Measurements from ENCODE around the gene MYH13. TPM values are rescaled to one million over a fixed set of nuclear protein-coding genes. Genes with fewer than 3 reads are reported as not detected.

The MYH13 gene
- total RNA-seq, 2 donors from 2014 or later: 0.11 TPM; not detected in 1

DNA sequence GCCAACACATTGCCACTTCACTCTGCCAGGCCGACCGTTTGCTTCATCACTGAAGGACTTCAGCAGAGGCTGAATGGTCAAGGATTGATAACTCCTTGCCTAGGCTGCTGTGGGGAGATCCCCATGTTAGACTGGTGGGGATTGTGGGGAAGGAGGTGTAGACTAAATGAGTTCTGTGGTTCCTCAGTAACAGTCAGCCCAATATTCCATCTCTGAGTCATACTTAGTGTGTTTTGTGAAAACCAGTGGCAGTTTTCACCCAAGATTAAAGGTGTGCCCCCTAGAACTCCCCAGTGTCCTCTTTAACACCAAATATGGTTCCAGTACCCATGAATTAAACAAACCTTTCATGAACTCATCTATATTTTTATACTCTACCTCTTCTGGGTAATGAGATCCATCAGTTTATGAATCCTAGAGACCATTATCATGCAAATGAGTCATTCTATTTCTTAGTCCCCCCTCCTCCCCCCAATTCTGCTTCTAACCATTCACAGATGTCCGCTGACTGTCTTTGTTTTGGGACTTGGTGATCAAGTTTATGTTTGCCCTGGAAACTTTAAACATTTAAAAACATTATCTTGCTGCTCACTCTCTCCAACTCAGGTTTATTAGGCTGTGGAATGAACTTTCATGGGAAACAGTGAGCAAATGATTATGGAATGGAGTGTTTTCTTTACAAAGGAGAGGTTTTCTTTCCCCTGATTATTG is 107.6 kb downstream of the MYH13 start:
- intact Hi-C loops (cut with DNase I): no loop called here
- TF ChIP-seq, protein P1, sequence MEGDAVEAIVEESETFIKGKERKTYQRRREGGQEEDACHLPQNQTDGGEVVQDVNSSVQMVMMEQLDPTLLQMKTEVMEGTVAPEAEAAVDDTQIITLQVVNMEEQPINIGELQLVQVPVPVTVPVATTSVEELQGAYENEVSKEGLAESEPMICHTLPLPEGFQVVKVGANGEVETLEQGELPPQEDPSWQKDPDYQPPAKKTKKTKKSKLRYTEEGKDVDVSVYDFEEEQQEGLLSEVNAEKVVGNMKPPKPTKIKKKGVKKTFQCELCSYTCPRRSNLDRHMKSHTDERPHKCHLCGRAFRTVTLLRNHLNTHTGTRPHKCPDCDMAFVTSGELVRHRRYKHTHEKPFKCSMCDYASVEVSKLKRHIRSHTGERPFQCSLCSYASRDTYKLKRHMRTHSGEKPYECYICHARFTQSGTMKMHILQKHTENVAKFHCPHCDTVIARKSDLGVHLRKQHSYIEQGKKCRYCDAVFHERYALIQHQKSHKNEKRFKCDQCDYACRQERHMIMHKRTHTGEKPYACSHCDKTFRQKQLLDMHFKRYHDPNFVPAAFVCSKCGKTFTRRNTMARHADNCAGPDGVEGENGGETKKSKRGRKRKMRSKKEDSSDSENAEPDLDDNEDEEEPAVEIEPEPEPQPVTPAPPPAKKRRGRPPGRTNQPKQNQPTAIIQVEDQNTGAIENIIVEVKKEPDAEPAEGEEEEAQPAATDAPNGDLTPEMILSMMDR (IDR thresholded peaks at IDR 0.05): no peak
- no peaks in the 10 kb centered on the region for H3K4me1 ChIP-seq

DNA sequence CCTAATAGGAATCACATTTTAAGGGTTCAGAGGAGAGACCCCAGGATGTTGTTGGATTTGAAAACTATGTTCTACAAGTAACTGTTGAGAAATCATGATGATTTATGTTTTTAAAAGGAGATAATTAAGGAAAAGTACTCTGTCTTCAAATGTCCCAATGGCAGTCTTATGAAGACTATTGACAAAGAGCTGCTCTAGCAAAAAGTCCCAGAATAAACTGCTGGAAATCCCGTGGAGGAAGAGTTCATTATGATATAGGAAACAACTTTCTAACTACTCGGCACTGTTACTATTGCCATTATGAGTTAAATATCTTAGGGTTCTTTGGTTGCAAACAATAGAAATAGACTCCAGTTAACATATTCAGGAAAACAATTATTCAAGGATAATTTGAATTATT is 108.8 kb downstream of the MYH13 start:
- intact Hi-C loops (cut with DNase I): no loop called here
- TF ChIP-seq, protein P1 (IDR thresholded peaks at IDR 0.05): no peak
- Histone ChIP-seq H3K36me3 (no peaks in the 10 kb centered on the region), H3K4me1 (no peaks in the 10 kb centered on the region), H3K9me3 (no peaks in the 10 kb centered on the region), H3K4me3 (no peak overlapping the region), H3K27ac (no peak overlapping the region), H3K27me3 (no peaks in the 10 kb centered on the region), H3K9ac (ENCODE audit: low read depth in 2 of 2, low read length in 2 of 2) (no peak overlapping the region)
- DNase-seq: no peak

More for the DNA sequence above, 107.6 kb downstream of the MYH13 start:
- no peaks in the 10 kb centered on the region for H3K36me3 ChIP-seq
- DNase-seq: no peak
- H3K27me3 ChIP-seq: no peaks in the 10 kb centered on the region
- H3K9me3 ChIP-seq: no peaks in the 10 kb centered on the region
- H3K27ac ChIP-seq: no peak overlapping the region
- H3K4me3 ChIP-seq: no peak overlapping the region
- H3K9ac ChIP-seq (ENCODE audit: low read depth in 2 of 2, low read length in 2 of 2): no peak overlapping the region

DNA sequence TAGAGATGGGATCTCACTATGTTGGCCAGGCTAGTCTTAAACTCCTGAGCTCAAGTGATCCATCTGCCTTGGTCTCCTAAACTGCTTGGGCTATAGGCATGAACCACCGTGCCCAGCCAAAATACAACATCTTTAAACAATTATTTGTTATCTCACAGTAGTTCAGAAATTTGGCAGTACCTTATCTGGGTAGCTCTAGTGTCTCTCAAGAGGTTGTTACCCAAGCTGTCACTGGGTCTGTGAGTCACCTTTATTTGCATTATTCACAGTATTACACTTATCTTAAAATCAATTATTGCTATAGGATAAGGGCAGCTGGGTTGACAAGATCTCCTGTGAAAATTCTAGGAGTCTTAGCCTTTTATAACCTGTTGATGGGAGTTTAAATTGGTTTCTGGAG is 110.4 kb downstream of the MYH13 start:
- intact Hi-C loops (cut with DNase I): no loop called here
- no peak for DNase-seq

DNA sequence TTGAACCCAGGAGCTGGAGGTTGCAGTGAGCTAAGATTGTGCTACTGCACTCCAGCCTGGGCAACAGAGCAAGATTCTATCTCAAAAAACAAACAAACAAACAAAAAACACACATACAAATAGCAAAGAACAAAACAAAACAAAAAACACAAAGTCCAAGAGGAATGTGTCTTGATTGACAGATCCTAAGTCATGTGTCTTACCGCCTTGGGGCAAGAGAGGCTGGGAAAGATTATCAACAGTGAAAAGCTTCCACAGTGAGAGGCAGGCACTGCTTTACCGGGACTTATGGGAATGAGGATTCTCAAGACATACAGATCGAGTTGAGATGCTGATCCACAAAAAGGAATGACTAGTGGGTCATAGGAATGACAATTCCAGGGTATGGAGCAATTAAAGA is 111.7 kb downstream of the MYH13 start:
- no peaks in the 10 kb centered on the region for H3K4me1 ChIP-seq
- H3K27ac ChIP-seq: no peak overlapping the region
- DNase-seq: no peak
- no peaks in the 10 kb centered on the region for H3K36me3 ChIP-seq
- no peaks in the 10 kb centered on the region for H3K27me3 ChIP-seq
- intact Hi-C loops (cut with DNase I): no loop called here
- no peak overlapping the region for H3K4me3 ChIP-seq
- TF ChIP-seq, protein P1 (IDR thresholded peaks at IDR 0.05): no peak
- H3K9ac ChIP-seq (ENCODE audit: low read depth in 2 of 2, low read length in 2 of 2): no peak overlapping the region
- H3K9me3 ChIP-seq: no peaks in the 10 kb centered on the region

More for the DNA sequence above, 110.4 kb downstream of the MYH13 start:
- Histone ChIP-seq H3K9me3 (no peaks in the 10 kb centered on the region), H3K4me1 (no peaks in the 10 kb centered on the region), H3K27ac (no peak overlapping the region), H3K36me3 (no peaks in the 10 kb centered on the region), H3K9ac (ENCODE audit: low read depth in 2 of 2, low read length in 2 of 2) (no peak overlapping the region), H3K4me3 (no peak overlapping the region), H3K27me3 (no peaks in the 10 kb centered on the region)
- TF ChIP-seq, protein P1 (IDR thresholded peaks at IDR 0.05): no peak

DNA sequence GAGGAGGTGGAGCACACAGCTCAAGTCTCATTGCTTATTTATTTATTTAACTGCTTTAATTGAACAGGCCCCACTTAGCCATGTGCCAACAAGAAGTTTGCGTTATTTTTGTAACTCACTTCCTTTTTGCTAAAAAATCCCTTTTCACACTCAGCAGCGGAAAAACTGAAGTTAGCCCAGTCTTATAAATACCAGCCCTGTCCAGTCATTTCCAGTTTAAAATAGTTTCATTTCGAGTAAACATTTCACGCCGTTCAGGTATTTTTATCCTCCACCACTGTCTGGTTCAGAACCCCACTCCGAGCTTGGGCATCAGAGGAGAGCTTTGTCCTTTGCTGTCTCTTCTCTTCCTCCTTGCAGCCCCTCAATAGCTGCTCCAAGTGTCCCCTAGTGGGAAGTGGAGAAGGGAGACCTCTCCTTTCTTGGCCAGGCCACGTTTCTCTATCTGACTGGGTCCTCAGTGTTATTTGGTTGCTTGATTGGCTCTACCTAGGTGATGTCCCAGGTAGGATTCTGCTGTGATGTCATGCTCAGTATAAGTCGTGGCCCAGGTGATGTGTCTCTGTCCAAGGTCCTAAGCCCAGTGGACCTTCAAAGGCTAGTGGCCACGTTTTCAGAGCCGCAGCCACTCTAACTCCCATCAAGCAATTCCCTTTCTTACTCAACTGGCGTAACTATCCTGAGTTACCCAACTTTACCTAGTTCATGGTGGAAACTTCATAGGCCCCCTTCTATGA is 121.4 kb downstream of the MYH13 start:
- Histone ChIP-seq H3K9me3 (no peaks in the 10 kb centered on the region), H3K9ac (ENCODE audit: low read depth in 2 of 2, low read length in 2 of 2) (no peak overlapping the region), H3K27ac (no peak overlapping the region), H3K4me3 (no peak overlapping the region), H3K4me1 (no peaks in the 10 kb centered on the region), H3K36me3 (no peaks in the 10 kb centered on the region), H3K27me3 (no peaks in the 10 kb centered on the region)
- DNase-seq: no peak
- intact Hi-C loops (cut with DNase I): no loop called here
- TF ChIP-seq, protein P1 (IDR thresholded peaks at IDR 0.05): no peak

Other genes starting within 250 kb of the MYH13 start
- 10 to 100 TPM in 1 of 2 donors, 1 to 10 TPM in 1; 4.7 to 17.0 TPM for gene GAS7, start 174.4 kb downstream of the MYH13 start, total RNA-seq
- gene MYH8, start 48.9 kb upstream of the MYH13 start, total RNA-seq: not detected
- gene MYH4, start 96.6 kb upstream of the MYH13 start, total RNA-seq: not detected
- not detected for gene MYH1, start 145.5 kb upstream of the MYH13 start, total RNA-seq
- under 1 TPM in 1 of 2 donors, not detected in 1; 0.48 TPM for gene MYH2, start 176.7 kb upstream of the MYH13 start, total RNA-seq